Measurements from ENCODE around the gene USH1G.

The USH1G gene

DNA sequence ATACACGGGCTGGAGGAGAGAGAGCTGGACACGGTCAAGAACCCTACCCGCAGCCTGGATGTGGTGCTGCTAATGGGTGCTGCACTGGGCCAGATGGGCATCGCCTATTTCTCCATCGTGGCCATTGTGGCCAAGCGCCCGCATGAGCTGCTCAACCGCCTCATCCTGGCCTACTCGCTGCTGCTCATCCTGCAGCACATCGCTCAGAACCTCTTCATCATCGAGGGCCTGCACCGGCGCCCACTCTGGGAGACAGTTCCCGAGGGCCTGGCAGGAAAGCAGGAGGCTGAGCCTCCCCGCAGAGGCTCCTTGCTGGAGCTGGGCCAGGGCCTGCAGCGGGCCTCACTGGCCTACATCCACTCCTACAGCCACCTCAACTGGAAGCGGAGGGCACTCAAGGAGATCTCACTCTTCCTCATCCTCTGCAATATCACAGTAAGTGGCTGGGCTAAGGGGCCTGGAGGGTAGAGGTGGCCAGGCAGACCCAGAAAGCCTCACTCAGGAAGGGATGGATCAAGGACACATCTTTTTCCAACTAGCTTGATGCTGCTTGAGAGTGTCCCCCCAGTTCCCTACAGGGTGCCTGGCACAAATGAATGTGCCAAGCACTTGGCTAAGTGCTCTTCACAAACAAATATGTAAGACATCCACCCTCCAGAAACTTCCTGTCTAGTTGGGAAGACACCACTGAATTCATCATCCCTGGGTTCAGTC is 24.1 kb upstream of the USH1G start:
- Mint-ChIP-seq H3K36me3 (ENCODE audit: low read depth) (no peaks in the 10 kb centered on the region), H3K27ac (no peak overlapping the region), H3K4me1 (ENCODE audit: low read depth) (no peaks in the 10 kb centered on the region), H3K27me3 (peaks cover 66% of the 10 kb centered on the region), H3K9me3 (no peaks in the 10 kb centered on the region), H3K4me3 (no peak overlapping the region)
- intact Hi-C loops (cut with micrococcal nuclease), result no loop called here

- intact Hi-C loops (cut with micrococcal nuclease), result no loop called here
- peaks cover 71% of the 10 kb centered on the region for H3K27me3 Mint-ChIP-seq
- H3K9me3 Mint-ChIP-seq, result no peaks in the 10 kb centered on the region
- no peaks in the 10 kb centered on the region for H3K4me1 Mint-ChIP-seq (ENCODE audit: low read depth)
- no peaks in the 10 kb centered on the region for H3K36me3 Mint-ChIP-seq (ENCODE audit: low read depth)
- no peak overlapping the region for H3K4me3 Mint-ChIP-seq
- H3K27ac Mint-ChIP-seq, result no peak overlapping the region
Measured at GRCh38 chr17:74946641-74947040, 23.6 kb upstream of the USH1G start.

- Mint-ChIP-seq H3K36me3 (ENCODE audit: low read depth) (no peaks in the 10 kb centered on the region), H3K9me3 (no peaks in the 10 kb centered on the region), H3K4me3 (no peak overlapping the region), H3K27me3 (peaks cover 78% of the 10 kb centered on the region), H3K27ac (no peak overlapping the region), H3K4me1 (ENCODE audit: low read depth) (no peaks in the 10 kb centered on the region)
- intact Hi-C loops (cut with micrococcal nuclease), result no loop called here
Measured at GRCh38 chr17:74945543-74945942, 22.5 kb upstream of the USH1G start.

GRCh38 chr17:74943808-74944522 is 20.9 kb upstream of the USH1G start:
- no peaks in the 10 kb centered on the region for H3K36me3 Mint-ChIP-seq (ENCODE audit: low read depth)
- H3K4me3 Mint-ChIP-seq, result no peak overlapping the region
- no peaks in the 10 kb centered on the region for H3K9me3 Mint-ChIP-seq
- H3K4me1 Mint-ChIP-seq (ENCODE audit: low read depth), result peaks cover 5% of the 10 kb centered on the region
- H3K27ac Mint-ChIP-seq, result no peak overlapping the region
- intact Hi-C loops (cut with micrococcal nuclease), result no loop called here
- peaks cover 79% of the 10 kb centered on the region for H3K27me3 Mint-ChIP-seq

DNA sequence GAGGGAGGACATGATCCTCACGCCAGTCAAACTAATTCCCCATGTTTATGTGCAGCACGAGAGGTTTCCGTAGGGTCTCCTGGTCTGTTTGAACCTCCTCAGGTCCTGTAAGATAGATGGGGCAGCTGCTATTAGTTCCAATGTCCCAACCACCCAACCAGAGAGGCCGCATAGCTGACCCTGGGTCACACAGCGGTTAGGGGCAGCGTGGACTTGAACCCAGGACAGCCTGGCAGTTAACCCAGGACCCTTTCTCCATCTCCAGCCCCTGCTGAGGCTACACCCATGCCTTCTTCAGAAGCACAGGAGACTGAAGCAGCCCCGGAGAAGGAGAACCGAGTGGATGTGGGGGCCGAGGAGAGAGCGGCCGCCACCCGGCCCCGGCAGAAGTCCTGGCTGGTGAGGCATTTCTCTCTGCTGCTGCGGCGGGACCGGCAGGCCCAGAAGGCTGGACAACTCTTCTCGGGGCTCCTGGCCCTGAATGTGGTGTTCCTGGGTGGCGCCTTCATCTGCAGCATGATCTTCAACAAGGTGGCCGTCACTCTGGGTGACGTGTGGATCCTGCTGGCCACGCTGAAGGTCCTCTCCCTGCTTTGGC is 18.2 kb upstream of the USH1G start:
- peaks cover 93% of the 10 kb centered on the region for H3K27me3 Mint-ChIP-seq
- intact Hi-C loops (cut with micrococcal nuclease), result no loop called here
- no peaks in the 10 kb centered on the region for H3K36me3 Mint-ChIP-seq (ENCODE audit: low read depth)
- H3K9me3 Mint-ChIP-seq, result no peaks in the 10 kb centered on the region
- no peak overlapping the region for H3K4me3 Mint-ChIP-seq
- H3K27ac Mint-ChIP-seq, result no peak overlapping the region
- H3K4me1 Mint-ChIP-seq (ENCODE audit: low read depth), result peaks cover 5% of the 10 kb centered on the region

DNA sequence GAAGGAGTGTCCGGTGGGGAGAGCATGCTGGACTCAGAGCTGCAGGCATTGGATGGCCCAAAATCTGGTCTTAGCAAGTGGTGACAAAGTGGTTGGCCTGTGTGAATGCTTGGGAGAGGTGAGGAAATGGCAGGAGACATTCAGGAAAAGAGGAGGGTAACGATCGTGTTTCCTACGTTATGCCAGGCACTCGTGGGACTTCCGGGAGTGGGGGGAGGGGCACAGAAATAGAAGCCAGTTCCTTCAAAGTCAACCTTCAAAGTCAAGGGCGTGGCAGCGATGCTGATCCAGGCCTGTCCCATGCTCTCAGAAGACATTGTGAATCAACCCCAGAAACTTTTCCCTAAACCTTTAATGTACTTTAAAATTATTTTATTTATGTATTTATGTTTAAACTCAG is 16.5 kb upstream of the USH1G start:
- peaks cover 95% of the 10 kb centered on the region for H3K27me3 Mint-ChIP-seq
- no peaks in the 10 kb centered on the region for H3K36me3 Mint-ChIP-seq (ENCODE audit: low read depth)
- H3K4me1 Mint-ChIP-seq (ENCODE audit: low read depth), result peaks cover 5% of the 10 kb centered on the region
- no peak overlapping the region for H3K27ac Mint-ChIP-seq
- H3K9me3 Mint-ChIP-seq, result no peaks in the 10 kb centered on the region
- intact Hi-C loops (cut with micrococcal nuclease), result no loop called here
- no peak overlapping the region for H3K4me3 Mint-ChIP-seq

GRCh38 chr17:74938194-74938950 is 15.3 kb upstream of the USH1G start:
- Mint-ChIP-seq H3K4me3 (no peak overlapping the region), H3K27me3 (peaks cover 94% of the 10 kb centered on the region), H3K9me3 (no peaks in the 10 kb centered on the region), H3K4me1 (ENCODE audit: low read depth) (peaks cover 5% of the 10 kb centered on the region), H3K27ac (no peak overlapping the region), H3K36me3 (ENCODE audit: low read depth) (no peaks in the 10 kb centered on the region)
- intact Hi-C loops (cut with micrococcal nuclease), result no loop called here

- peaks cover 5% of the 10 kb centered on the region for H3K4me1 Mint-ChIP-seq (ENCODE audit: low read depth)
- H3K9me3 Mint-ChIP-seq, result no peaks in the 10 kb centered on the region
- no peak overlapping the region for H3K4me3 Mint-ChIP-seq
- H3K27me3 Mint-ChIP-seq, result peaks cover 95% of the 10 kb centered on the region
- intact Hi-C loops (cut with micrococcal nuclease), result no loop called here
- H3K27ac Mint-ChIP-seq, result no peak overlapping the region
- H3K36me3 Mint-ChIP-seq (ENCODE audit: low read depth), result no peaks in the 10 kb centered on the region
Measured at GRCh38 chr17:74937064-74938051, 14.3 kb upstream of the USH1G start.

GRCh38 chr17:74936470-74936799 is 13.4 kb upstream of the USH1G start:
- no peaks in the 10 kb centered on the region for H3K36me3 Mint-ChIP-seq (ENCODE audit: low read depth)

DNA sequence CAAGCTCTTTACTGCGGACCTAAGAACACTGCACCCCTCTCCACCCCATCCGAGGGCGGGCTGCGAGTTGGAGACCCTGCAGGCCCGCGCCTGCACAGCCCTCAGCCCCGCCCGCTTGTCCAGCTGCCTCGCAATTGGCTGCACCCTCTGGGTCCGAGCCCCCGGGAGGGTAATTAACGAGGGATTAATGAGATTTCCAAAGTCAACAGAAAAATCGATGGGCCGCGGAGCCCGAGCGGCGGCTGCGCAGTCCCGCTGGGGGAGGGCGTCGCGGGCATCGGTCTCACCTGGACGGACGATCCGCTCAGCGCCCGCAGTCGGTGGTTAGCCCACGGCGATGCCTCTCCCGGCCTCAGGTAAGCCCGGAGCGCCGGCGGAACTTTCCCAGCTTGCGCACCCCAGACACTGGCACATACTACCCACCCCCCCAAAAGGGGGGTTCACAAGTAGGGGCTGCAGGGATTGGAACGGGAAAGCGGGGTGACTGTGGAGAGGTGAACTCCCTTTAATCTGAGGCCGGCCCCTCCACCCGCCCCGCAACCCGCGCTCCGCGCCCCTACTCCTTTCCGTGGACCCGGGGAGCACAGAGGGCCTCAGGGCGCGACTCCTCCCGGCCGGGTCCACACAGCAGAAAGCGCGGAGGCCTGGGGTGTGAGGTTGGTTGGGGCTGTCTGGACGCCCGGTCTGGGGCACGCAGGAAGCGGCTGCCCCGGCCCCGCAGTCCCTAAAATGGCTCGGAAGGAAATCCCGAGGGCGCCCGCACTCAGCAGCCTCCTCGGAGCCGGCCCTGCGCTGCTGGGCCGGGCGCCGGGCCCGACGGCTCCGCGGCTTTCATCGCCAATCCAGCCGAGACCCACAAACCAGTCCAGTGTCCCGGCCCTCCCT is 12.8 kb upstream of the USH1G start, which contains the start of gene OTOP3:
Gene OTOP3 (plus strand): TSS at position 314 of the 885 bp plus-strand sequence. CDS start 24 bp downstream, at position 338.
- H3K27me3 Mint-ChIP-seq, result peaks cover 90% of the 10 kb centered on the region
- H3K4me3 Mint-ChIP-seq, result no peak within 1 kb of the TSS
- peaks cover 14% of the 10 kb centered on the region for H3K4me1 Mint-ChIP-seq (ENCODE audit: low read depth)
- no peaks in the 10 kb centered on the region for H3K9me3 Mint-ChIP-seq
- intact Hi-C loops (cut with micrococcal nuclease), result no loop called here
- no peak within 1 kb of the TSS for H3K27ac Mint-ChIP-seq
- no peaks in the 10 kb centered on the region for H3K36me3 Mint-ChIP-seq (ENCODE audit: low read depth)

More at GRCh38 chr17:74936470-74936799, 13.4 kb upstream of the USH1G start:
- H3K27ac Mint-ChIP-seq, result no peak overlapping the region
- intact Hi-C loops (cut with micrococcal nuclease), result no loop called here
- no peak overlapping the region for H3K4me3 Mint-ChIP-seq
- peaks cover 8% of the 10 kb centered on the region for H3K4me1 Mint-ChIP-seq (ENCODE audit: low read depth)
- peaks cover 90% of the 10 kb centered on the region for H3K27me3 Mint-ChIP-seq
- no peaks in the 10 kb centered on the region for H3K9me3 Mint-ChIP-seq

- H3K4me1 Mint-ChIP-seq (ENCODE audit: low read depth), result peaks cover 22% of the 10 kb centered on the region
- peaks cover 91% of the 10 kb centered on the region for H3K27me3 Mint-ChIP-seq
- H3K27ac Mint-ChIP-seq, result no peak overlapping the region
- H3K4me3 Mint-ChIP-seq, result no peak overlapping the region
- H3K9me3 Mint-ChIP-seq, result no peaks in the 10 kb centered on the region
- no peaks in the 10 kb centered on the region for H3K36me3 Mint-ChIP-seq (ENCODE audit: low read depth)
- intact Hi-C loops (cut with micrococcal nuclease), result no loop called here
Measured at GRCh38 chr17:74935048-74935447, 12.0 kb upstream of the USH1G start.

GRCh38 chr17:74930535-74931036 is 7.5 kb upstream of the USH1G start:
- H3K27ac Mint-ChIP-seq, result no peak overlapping the region
- H3K36me3 Mint-ChIP-seq (ENCODE audit: low read depth), result no peaks in the 10 kb centered on the region
- H3K27me3 Mint-ChIP-seq, result peaks cover 85% of the 10 kb centered on the region
- intact Hi-C loops (cut with micrococcal nuclease), result no loop called here
- H3K4me1 Mint-ChIP-seq (ENCODE audit: low read depth), result peaks cover 26% of the 10 kb centered on the region
- no peaks in the 10 kb centered on the region for H3K9me3 Mint-ChIP-seq
- no peak overlapping the region for H3K4me3 Mint-ChIP-seq
